ENCODE results near the gene BPIFA1.

The BPIFA1 gene

DNA sequence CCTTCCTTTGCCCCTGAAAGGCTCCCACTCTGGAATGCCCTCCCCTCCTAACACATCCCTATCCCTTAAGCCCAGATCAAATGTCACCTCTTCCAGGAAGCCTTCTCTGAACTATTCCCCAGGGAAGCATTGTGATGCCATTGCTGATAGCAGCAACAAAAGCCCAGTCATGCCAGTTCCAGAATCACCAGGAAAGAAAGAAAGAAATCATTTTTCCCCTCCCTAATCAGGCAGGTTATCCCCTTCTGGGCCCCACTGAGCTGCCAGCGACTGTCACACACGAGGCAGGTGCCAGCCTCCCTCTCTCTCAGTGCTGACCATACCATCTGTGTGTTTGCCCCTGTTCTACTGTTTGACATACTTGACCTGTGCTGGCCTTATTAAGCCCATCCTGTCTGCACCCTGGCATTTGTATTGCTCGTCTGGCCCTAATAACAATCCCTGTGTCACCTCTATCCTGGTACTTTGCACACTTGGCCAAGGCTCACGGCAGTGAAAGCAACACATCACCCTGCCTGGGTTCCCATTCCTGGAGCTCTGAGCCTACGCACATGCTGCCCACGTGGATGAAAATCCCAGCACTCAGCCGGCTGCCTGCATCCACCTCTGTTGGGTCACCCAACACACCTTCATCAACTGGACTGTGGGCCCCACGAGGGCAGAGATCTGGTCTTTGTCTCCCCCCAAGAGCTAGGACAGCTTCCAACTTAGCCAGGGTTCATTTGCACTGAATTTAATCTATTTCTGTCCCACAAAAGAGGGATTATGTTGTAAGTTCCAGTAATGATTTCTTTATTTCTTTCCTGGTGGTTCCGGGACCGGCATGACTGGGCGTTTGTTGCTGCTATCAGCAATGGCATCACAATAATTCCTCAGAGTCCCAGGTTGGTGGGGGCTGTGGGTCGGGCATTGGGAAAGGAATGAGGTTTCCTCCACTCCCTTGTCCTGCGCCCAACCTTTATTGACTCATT lies 42.0 kb downstream of the BPIFA1 start:
- peak; percentile 55 for DNase-seq (ENCODE audit: low read depth, low spot score)

DNA sequence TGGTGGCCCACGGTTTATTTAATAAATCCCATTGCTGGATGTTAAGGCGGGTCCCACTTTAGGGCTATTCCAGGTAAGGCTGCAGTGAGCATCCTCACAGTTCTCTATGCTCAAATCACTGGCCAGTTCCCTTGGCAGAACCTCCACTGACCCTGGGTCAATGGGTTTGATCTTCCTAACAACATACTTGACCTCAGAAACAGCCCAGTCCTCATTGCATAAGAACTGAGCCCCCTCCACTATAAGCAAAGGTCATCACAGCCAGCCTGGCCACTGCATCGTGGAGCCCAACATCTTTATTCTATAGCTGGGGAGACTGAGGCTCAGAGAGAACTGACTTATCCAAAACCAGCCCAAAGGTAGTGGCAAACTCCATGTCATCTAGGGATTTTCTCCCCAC lies 42.9 kb downstream of the BPIFA1 start:
- DNase-seq (ENCODE audit: low read depth, low spot score) = no peak

DNA sequence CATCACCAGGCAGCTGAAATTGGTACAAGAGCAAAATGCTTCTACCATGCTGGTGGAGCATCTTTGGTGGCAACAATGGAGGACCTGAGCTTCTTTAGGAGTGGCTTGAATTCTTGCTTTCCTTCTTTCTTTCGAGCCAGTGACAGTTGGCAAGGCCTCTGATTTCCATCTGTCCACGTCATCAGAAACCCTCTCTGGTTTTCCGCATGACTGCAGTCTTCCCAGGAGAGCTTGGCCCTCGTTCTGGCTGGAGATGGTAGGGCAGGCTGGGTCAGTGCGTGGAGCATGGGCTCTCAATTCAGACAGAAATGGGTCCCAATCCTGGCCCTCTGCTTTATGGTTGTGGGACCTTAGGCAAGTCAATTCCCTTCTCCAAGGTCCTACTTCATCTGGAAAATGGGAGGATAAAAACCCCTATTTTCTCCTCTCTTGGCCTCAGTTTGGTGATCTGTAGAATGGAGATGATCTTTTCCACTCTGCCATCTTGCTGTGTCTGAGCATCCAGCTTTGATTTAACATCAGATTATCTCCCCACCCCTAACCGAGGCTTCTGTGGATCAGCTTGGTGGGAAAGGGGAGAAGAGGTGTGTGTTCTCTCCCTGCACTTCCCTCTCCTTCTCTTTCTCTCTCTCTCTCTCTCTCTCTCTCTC lies 43.6 kb downstream of the BPIFA1 start:
- peak; percentile 62 for DNase-seq (ENCODE audit: low read depth, low spot score)

DNA sequence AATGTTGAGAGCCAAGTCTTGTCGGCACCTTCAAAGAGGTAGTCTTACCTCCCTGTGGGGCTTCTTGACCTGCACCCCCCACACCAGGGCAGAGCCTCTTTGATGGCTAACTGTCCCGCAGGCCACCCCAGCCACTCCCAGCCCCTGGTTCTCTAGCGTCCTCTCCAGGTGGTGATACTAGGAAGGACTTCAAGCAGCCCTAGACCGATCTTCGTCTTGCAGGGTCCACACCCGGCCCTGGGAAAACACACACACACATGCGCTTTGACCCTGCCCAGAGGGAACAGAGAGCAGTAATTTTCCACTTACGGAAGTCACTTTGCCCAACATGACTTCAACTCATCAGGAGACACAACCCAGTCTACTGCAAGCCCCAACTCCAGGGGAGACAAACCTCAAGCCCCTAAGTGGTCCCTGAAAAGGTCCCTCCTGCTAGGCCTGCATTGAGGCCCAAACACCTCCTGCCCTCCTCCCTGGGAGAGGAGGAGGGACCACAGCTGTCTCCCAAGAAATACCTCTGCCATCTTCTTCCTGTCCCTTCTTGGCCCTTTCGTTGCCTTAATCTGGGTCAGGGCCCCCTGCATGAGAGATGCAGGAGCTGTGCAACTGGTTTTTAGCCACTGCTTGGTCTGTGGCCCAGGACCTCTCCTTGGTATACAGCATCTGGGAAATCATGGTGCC lies 44.3 kb downstream of the BPIFA1 start:
- DNase-seq (ENCODE audit: low read depth, low spot score) = no peak

DNA sequence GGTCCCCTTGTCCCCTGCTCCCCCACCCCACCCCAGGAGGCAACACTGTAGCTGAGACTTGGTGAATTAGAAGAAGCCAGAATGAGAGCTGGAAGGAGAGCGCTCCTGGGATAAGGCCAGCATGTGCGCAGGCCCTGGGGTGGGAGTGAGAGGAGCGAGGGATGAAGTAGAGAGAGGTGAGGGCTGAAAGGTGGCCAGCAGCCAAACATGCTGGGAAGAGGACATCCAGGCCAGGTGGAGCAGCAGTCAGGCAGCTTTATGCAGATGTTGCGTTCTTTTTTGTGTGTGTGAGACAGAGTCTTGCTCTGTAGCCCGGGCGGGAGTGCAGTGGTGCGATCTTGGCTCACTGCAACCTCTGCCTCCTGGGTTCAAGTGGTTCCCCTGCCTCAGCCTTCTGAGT lies 45.0 kb downstream of the BPIFA1 start:
- DNase-seq (ENCODE audit: low read depth, low spot score) = no peak

DNA sequence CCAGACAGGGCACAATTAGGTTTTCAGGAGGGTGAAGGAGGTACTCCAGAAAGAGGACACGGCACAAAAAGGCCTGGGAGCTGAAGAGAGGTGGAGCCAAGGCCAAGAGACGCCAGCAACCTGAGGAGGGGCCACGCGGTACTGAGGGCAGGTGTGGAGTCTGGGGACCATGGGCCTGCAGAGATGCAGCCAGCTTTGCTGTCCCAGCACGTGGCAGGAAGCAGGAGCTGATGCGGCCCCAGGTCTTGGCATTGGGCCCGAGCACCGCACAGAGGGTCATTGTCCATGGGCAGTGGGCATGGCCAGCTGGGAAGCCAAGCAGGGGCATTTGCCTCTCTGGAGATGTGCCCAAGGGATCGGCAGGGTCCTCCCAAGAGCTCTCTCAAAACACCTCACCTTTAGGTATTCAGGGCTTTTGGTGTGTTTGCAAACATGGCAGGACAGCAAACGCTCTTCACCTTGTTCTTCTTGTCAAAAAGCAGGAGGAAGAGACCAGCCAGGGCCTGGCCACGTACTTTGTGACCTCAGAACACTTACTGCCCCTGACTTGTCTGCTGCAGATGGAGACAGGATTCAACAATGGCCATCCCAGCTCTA lies 45.9 kb downstream of the BPIFA1 start:
- no peak for DNase-seq (ENCODE audit: low read depth, low spot score)

DNA sequence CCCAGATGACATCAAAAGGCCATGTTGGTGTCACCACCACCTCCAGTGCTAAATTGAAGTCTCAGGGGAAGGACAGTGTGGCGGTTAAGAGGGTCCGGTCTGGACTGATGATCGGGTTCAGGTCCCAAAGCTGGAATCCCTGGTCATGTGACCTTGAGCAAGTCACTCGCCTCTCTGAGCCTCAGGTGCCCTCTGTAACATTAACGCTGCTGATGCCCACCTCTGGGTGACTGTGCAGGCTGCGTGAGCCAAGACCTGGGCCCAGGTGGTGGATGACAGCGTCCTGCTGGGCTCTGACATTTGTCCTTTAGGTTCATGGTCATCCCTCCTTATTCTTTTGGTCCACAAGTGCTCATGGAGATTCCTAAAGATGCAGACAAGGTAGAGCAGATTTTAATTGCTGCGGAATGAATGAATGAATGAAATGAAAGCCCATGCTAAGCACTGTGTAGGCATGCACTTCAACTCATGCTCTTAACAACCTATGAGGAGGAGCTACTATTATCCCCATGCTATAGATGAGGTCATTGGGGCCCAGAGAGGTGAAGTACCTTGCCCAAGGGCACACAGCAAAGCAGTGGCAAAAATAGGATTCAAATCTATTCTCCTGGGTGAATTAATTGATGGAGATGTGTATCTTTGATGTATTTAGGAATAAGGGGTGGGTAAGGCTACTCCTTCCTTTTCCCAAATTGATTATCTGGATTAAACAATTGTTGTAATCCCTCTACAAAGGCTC lies 46.6 kb downstream of the BPIFA1 start:
- DNase-seq (ENCODE audit: low read depth, low spot score) = no peak

DNA sequence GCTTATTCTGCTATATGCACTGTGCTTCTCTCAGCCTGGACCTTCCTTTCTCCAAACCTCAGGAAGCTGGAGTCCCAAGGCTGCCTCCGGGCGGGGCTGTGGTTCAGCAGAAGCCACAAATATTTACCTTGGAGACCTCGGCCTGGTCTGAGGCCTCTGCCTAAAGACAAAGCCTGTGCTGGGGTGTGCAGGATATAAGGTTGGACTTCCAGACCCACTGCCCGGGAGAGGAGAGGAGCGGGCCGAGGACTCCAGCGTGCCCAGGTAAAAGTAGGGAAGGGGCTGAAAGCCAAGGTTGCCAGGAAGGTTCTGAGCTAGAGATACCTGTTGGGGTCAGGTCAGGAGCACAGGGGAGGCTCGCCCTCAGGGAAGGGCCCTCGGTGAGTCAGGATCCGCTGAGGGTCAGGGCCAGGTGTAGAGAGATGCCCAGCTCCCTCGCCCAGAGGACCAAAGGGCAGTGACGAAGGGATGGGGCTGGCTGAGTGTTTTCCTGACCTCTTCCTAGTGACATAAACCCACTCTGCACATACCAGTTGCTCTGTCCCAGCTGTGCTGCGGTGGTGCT lies 47.3 kb downstream of the BPIFA1 start, which contains the start of gene BPIFB1:
TSS of gene BPIFB1 (plus strand) at position 224 of the 565 bp plus-strand sequence. CDS start 2,860 bp downstream, outside the sequence.
- DNase-seq (ENCODE audit: low read depth, low spot score) = no peak

DNA sequence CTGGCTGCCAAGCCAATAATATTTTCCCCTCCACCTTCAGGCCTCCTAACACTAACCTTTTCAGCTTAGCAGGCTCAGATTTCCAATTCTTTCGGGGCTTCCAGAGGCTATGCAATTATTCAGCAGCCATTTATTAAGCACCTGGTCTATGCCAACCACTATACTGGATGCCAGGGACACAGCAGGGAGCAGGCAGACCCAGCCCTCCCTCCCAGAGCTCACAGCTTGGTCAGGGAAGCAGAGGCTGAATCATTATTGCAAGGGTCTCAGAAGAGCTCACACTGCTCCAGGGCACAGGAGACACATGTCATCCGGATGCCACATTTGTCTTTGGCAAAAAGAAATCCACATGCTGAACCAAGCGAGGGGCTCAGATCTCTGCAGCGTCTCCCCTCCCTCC lies 48.5 kb downstream of the BPIFA1 start:
- DNase-seq (ENCODE audit: low read depth, low spot score) = no peak

DNA sequence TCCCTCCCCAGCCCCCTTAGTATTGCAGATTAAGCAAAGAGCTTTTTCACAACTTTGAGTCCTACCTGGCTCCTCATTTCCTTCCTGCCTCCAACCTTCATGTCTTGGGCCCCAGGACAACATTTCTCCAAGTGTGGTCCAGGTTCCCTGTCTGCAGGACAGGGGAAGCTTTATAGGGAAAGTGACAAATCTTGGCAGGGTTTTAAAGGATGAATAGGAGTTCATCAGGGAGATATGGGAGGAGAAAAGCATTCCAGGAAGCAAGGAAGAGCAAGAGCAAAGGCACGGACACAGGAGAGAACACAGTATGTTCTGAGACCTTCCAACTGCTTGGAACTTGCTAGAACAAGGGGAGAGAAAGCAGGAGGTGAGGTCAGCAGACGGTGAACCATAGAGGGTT lies 49.1 kb downstream of the BPIFA1 start:
- DNase-seq (ENCODE audit: low read depth, low spot score) = no peak

DNA sequence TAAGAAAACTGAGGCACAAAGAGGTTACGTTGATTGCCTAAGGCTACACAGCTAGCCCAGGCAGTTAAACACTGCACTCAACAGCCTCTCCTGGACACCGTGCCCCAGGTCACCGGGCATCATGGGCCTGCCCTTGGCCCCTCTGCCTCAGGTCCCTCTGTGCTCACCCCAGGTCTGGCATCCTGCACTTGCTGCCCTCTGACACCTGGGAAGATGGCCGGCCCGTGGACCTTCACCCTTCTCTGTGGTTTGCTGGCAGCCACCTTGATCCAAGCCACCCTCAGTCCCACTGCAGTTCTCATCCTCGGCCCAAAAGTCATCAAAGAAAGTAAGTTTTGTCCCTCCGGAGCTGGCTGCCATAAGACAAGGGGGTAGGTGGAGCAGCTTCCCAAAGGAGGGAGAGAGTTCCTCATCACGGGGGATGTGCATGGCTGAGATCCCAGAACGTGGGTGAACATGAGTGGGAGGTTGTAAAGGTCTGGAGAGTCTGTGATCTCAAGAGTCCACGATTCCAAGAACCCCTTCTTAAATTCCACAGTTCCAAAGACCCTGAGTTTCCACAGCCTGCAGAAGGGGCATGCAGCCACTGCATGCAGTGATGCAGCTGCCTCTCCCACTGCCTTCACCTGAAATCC lies 50.2 kb downstream of the BPIFA1 start:
- DNase-seq (ENCODE audit: low read depth, low spot score) = no peak

DNA sequence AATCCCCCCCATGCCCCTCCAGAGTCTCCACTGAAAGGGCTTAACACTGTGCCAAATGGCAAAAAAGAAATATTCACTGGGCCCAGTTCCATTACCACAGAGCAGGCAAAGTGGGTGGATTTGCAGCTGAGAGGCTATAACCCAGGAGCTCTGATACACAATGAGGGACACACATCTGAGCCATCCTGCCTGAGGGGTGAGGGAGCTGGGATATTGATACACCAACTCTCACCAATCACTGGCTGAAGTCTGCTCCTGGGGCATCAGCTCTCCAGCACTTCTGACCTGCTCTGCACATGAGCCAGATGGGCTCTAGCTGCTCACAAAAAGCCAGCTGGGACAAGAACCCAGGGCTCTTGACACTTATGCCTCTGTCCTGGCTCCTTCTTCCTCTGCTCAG lies 52.1 kb downstream of the BPIFA1 start:
- DNase-seq (ENCODE audit: low read depth, low spot score) = no peak

DNA sequence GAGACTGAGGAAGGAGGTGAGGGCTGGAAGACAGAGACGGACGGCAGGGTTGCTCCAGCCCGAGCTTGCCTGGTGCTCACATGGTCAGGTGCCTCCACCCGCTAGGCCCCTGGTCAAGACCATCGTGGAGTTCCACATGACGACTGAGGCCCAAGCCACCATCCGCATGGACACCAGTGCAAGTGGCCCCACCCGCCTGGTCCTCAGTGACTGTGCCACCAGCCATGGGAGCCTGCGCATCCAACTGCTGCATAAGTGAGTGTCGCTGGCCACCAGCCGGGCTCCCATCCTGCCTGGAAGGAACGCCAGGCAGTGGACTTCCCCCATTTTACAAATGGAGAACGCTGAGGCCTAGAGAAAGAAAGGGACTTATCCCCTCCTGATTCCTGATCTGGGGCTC lies 55.1 kb downstream of the BPIFA1 start:
- no peak for DNase-seq (ENCODE audit: low read depth, low spot score)

DNA sequence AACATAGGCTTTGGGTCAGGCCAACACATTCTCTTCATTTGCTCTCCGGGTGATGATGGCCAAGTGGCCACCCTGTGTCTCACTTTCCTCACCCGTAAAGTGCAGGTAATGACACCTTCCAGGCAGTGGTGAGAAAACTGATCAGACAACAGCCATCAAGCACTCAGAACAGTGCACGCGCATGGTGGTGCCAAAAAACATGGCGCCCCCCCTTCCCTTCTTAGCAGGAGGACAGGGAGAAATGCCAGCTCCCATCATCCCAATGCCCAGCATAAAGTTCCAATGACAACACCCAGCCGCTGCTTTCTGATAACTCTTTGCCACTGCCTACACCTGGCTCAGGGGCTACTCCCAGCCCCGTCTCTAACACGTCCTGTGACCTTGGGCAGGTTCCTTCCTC lies 55.6 kb downstream of the BPIFA1 start:
- DNase-seq (ENCODE audit: low read depth, low spot score) = no peak

DNA sequence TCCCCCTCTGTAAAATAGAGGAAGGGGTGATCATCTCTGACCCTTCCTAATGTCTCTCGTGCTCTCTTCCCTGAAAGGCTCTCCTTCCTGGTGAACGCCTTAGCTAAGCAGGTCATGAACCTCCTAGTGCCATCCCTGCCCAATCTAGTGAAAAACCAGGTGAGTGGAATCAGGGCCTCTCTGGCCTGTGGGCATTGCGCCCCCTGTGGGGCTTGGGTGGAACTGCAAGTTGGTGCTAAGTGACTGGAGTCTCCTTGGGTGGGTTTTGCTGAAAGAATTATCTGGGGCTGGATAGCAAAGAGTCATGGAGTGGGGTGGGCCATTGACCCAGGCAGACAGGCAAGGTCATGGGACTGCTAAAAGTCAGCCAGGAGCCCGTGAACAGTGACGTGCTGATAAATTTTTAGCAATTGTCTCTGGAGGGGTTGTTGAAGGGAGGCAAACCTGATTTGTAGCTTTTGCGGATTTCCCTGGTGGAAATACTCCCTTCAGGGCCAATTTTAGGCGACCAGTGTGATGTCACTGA lies 56.1 kb downstream of the BPIFA1 start:
- peak; percentile 24 for DNase-seq (ENCODE audit: low read depth, low spot score)

All from astrocyte of the hippocampus (primary cell).